ENCODE data around the gene ATCAY.
A peak's percentile ranks its signal among the peaks of the same experiment; 100 is the strongest.
"Not testable (repeated sequence)": the region's sequence is repeated elsewhere in the genome, so short reads cannot be mapped to it uniquely, and the experiment has no call there.

The ATCAY gene

GRCh38 chr19:3950871-3951861, 70.7 kb downstream of the ATCAY start:
- peak in 1 of 2 experiments; percentile 41 for DNase-seq

- not testable (repeated sequence) for DNase-seq
Observed at GRCh38 chr19:3952755-3953276, 72.3 kb downstream of the ATCAY start.

DNA sequence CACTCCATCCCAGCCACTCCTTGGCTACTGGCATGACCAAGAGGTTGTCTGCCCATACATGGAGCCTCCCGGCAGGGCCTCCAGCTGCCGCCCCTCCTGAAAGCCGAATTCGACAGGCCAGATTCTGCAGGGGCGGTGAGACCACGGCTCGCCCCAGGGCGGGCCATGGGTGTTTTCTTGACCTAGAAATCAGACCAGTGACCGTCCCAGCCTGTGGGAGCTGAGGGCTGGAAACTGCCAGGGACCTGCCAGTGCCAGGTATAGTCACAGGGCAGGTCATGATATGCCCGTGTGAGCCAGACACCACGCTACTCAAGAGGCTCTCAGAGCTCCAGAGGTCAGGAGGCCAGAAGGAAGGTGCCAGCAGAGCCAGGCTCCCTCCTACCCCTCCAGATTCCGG, 73.6 kb downstream of the ATCAY start:
- no peak for DNase-seq

DNA sequence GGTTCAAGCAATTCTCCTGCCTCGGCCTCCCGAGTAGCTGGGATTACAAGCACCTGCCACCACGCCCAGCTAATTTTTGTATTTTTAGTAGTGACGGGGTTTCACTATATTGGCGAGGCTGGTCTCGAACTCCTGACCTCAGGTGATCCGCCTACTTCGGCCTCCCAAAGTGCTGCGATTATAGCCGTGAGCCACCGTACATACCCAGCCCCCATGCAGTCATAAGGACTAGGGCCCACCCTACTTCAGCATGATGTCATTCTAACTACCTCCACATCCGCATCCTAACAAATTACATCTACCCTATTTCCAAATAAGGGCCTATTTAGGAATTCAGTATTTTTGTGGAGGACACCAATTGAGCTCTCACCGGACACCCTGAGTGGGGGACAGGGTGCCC, 74.8 kb downstream of the ATCAY start:
- DNase-seq, result not testable (repeated sequence)

DNA sequence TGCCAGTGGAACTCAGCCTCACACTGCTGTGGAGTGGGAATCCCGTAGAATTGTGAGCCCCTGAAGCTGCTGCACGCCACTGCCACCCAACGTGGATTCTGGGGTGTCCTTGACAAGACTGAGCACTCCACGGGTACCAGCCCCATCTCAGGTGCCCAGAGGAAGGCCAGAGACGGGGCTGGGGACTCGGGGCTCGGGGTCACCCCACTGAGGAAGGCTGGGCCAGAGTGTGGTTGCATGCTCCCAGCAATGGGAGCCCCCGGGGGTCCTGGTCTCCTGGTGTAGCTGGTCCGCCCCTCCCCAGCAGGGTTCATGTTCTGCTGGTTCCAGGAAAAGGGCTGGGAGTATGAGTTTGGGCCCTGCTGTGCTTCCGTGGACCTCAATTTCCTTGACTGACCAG, 75.2 kb downstream of the ATCAY start:
- DNase-seq, result no peak

- DNase-seq, result no peak
Observed at GRCh38 chr19:3958836-3959765, 78.6 kb downstream of the ATCAY start.

- no peak for DNase-seq
Observed at GRCh38 chr19:3959766-3960131, 79.3 kb downstream of the ATCAY start.

- no peak for DNase-seq
Observed at GRCh38 chr19:3961007-3961406, 80.5 kb downstream of the ATCAY start.

- no peak for DNase-seq
Observed at GRCh38 chr19:3963458-3964255, 83.2 kb downstream of the ATCAY start.

DNA sequence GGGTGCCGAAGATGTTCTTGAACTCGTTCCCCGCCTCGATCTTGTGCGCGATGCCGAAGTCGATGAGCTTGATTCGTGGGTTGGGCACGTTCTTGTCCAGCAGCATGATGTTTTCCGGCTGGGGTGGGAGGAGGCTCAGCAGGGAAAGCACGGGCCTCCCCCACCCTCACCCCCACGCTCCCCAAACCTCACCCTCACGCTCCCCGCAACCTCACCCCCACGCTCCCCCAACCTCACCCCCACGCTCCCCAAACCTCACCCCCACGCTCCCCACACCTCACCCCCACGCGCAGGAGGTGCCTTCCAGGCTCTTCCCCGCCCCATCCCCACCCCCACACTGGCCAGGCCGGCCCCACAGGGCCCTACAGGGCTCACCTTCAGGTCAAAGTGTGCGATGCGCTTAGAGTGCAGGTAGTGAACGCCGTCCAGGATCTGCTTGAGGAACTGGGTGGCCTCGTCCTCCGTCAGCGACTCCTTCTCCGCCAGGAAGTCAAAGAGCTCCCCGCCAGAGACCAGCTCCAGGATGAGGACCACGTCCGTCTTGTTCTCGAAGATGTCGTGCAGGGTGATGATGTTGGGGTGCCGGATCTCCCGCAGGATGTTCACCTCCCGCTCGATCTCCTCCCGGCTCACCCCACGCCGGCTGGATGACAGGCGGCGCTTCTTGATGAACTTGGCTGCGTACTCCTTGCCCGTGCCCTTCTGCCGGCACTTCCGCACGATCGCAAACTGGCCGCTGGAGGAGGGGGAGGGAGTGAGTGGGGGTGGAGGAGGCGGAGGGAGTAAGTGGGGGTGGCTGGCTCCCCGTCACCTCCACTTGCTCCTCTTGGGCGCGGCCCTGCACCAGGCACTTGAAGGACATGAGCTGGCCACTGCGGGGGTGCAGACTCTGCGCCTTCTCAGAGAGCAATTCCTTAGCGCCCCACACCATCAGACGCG, 84.0 kb downstream of the ATCAY start:
- no peak for DNase-seq

DNA sequence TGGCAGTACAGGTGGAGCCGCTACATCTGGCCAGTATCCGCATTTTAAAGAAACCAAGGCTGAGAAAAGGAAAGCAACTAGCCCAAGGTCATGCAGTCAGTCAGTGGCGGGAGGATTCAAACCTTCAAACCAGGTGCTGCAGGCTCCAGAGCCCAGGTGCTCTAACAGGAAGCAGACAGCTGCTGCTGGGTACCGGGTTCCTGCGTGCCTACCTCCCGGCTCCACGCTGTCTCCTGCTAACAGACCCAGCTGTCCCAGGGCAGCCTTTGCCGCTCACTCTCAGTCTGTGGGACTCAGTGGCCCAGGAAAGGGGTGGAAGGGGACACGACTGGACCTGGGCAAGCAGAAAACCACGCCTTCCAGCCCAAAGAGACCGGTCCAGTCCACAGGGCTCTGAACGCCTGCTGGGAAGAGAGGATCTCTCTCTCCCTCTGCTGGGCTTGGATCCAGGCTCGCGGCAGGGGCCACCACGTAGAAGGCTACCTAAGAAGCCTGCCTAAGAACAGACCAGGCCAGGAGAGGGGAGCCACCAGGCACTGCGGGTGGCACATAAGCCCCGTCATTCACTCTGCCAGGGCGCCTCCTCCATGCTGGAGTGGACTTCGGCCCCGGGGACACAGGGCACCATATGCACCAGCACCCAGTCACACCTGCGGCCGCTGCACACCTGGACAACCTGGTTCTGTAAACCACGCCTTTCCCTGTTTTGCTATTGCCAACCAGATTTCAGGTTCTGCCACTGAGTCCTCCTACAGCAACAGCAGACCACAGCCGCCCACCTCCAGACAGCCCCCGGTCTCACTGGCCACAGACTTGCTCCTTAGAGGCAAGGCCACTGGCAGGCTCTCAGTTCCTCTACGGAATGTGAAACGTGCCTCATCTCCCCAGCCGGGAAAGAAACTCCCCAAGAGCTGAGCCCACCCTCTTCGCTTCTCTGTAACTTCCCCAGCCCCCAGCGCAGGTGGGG, 85.8 kb downstream of the ATCAY start:
- DNase-seq, result no peak

- not testable (repeated sequence) for DNase-seq
Observed at GRCh38 chr19:3967983-3968382, 87.5 kb downstream of the ATCAY start.

- DNase-seq, result no peak
Observed at GRCh38 chr19:3968556-3969434, 88.3 kb downstream of the ATCAY start.

- no peak for DNase-seq
Observed at GRCh38 chr19:3969435-3970312, 89.2 kb downstream of the ATCAY start.

DNA sequence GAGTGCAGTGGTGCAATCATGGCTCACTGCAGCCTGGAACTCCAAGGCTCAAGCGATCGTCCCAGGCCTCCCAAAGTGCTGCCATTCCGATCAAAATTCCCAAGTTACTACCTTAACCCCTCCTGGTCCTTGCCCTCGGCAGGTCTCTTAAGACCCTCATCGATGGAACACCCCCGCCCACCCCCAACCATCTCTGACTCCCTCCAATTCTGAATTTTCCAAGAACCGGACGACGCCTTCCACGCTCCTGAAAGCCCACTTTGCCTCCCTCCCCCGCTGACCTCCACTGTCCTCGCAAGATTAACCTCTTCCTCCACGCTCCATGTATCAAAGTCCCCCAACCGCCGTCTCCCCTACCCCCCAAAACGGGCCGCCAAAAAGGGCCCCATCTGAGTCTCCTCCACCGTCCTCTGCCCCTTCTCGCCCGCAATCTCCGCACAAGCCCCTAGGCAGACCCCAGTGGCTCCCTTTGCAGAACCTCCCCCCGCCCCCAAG, 89.9 kb downstream of the ATCAY start:
- DNase-seq, result no peak

DNA sequence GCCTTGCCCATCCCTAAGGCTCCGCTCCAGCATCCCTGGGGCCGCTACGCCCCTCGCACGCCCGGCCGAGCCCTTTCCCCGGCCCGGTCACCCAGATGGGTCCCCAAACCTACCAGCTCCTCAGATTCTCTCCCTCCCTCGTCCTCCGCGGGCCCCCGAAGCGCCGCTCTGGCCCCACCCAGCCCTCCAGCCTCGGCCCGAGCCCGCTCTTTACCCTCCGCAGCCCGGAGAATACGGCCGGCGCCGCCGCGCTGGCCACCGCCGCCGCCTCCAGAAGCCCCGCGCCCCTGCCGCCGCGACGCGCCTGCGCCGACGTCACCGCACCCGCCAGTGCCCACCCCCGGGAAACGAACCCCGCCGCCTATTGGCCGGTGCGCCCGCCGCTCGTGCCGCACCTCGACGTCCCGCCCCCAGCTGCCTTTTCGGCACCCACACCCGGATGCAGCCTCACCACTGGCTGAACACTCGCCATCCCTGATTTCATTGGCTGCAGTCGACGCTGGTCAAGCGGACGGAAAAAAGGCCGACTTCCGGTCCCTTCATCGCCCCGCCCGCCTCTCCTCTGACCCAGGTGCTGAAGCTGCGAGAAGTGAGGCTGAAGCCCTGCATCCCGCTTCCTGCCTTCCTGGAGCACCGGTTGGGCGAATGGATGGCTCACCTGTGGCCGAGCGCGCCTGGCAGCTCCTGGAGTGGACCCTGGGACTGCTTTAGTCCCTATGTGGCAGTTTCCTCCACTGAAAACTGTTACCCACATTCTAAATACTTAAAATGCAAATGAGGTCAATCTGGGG, 90.5 kb downstream of the ATCAY start, which contains the start of gene DAPK3:
TSS of gene DAPK3 (minus strand) at position 292 of the 791 bp plus-strand sequence. CDS start 1,364 bp downstream, outside the sequence.
- peak; percentile 95 to 98 for DNase-seq

- DNase-seq, result no peak
Observed at GRCh38 chr19:3975144-3975543, 94.7 kb downstream of the ATCAY start.

Data from NCI-H524 (cell line).